ENCODE measurements around the gene FGFR2. TPM values are rescaled to one million over a fixed set of nuclear protein-coding genes. Genes with fewer than 3 reads are reported as not detected.

Gene FGFR2
- total RNA-seq, 5 donors from 2014 or later (not counting 1 experiment from before 2014, with no cell fraction given) = 0.49 to 1.8 (median 0.70) TPM

- Histone ChIP-seq H3K27ac (ENCODE audit: low read length) (no peak overlapping the region), H3K4me1 (ENCODE audit: control insufficient read depth in 1 of 2, extremely low read depth in 1 of 2, insufficient read depth in 2 of 2, low read length in 2 of 2) (no peaks in the 10 kb centered on the region), H3K27me3 (replicated peaks in 1 of 2; ENCODE audit: control insufficient read depth in 2 of 2, extremely low read depth in 1 of 2, insufficient read depth in 2 of 2, low read length in 1 of 2) (no peaks in the 10 kb centered on the region), H3K36me3 (ENCODE audit: control insufficient read depth in 2 of 2, extremely low read depth in 1 of 2, insufficient read depth in 1 of 2, low read length in 1 of 2) (no peaks in the 10 kb centered on the region), H3K4me3 (ENCODE audit: control insufficient read depth in 1 of 2, extremely low read depth in 1 of 2, low read length in 1 of 2) (no peak overlapping the region), H3K9me3 (no peaks in the 10 kb centered on the region)
- DNase-seq (no peak), ATAC-seq (replicated peaks in 1 of 4) (no peak)
- Mint-ChIP-seq H3K4me3 (no peak overlapping the region), H3K36me3 (no peaks in the 10 kb centered on the region), H3K27me3 (no peaks in the 10 kb centered on the region), H3K27ac (no peak overlapping the region), H3K9me3 (peaks cover 0 to 5% (median 0%) of the 10 kb centered on the region in 3 donors), H3K4me1 (no peaks in the 10 kb centered on the region)
- 47% methylated on average over 13 of the region's 13 CpGs for WGBS (ENCODE audit: insufficient coverage)
- ChIA-PET CTCF (no interaction called here), POLR2A (no interaction called here)
Observed at GRCh38 chr10:121484816-121485215, 113.4 kb downstream of the FGFR2 start.

GRCh38 chr10:121484401-121484800 lies 113.8 kb downstream of the FGFR2 start:
- no peak overlapping the region for H3K27ac ChIP-seq (ENCODE audit: low read length)
- H3K4me1 ChIP-seq (ENCODE audit: control insufficient read depth in 1 of 2, extremely low read depth in 1 of 2, insufficient read depth in 2 of 2, low read length in 2 of 2) = no peaks in the 10 kb centered on the region
- WGBS (ENCODE audit: insufficient coverage) = no CpG with 5 or more reads among the region's 8 CpGs
- DNase-seq = no peak
- no peak overlapping the region for H3K4me3 ChIP-seq (ENCODE audit: control insufficient read depth in 1 of 2, extremely low read depth in 1 of 2, low read length in 1 of 2)
- no peaks in the 10 kb centered on the region for H3K36me3 ChIP-seq (ENCODE audit: control insufficient read depth in 2 of 2, extremely low read depth in 1 of 2, insufficient read depth in 1 of 2, low read length in 1 of 2)
- H3K36me3 Mint-ChIP-seq = no peaks in the 10 kb centered on the region
- no peaks in the 10 kb centered on the region for H3K4me1 Mint-ChIP-seq
- ChIA-PET POLR2A (no interaction called here), CTCF (no interaction called here)
- no peak for ATAC-seq (replicated peaks in 1 of 4)
- no peak overlapping the region for H3K4me3 Mint-ChIP-seq
- H3K27ac Mint-ChIP-seq = no peak overlapping the region
- no peaks in the 10 kb centered on the region for H3K27me3 Mint-ChIP-seq
- no peaks in the 10 kb centered on the region for H3K27me3 ChIP-seq (replicated peaks in 1 of 2; ENCODE audit: control insufficient read depth in 2 of 2, extremely low read depth in 1 of 2, insufficient read depth in 2 of 2, low read length in 1 of 2)
- no peaks in the 10 kb centered on the region for H3K9me3 ChIP-seq
- H3K9me3 Mint-ChIP-seq = peaks cover 0 to 2% (median 0%) of the 10 kb centered on the region in 3 donors

GRCh38 chr10:121481180-121481579 lies 117.1 kb downstream of the FGFR2 start:
- no peaks in the 10 kb centered on the region for H3K36me3 Mint-ChIP-seq
- Histone ChIP-seq H3K4me1 (ENCODE audit: control insufficient read depth in 1 of 2, extremely low read depth in 1 of 2, insufficient read depth in 2 of 2, low read length in 2 of 2) (no peaks in the 10 kb centered on the region), H3K27me3 (replicated peaks in 1 of 2; ENCODE audit: control insufficient read depth in 2 of 2, extremely low read depth in 1 of 2, insufficient read depth in 2 of 2, low read length in 1 of 2) (no peaks in the 10 kb centered on the region), H3K9me3 (no peaks in the 10 kb centered on the region), H3K27ac (ENCODE audit: low read length) (no peak overlapping the region), H3K4me3 (ENCODE audit: control insufficient read depth in 1 of 2, extremely low read depth in 1 of 2, low read length in 1 of 2) (no peak overlapping the region), H3K36me3 (ENCODE audit: control insufficient read depth in 2 of 2, extremely low read depth in 1 of 2, insufficient read depth in 1 of 2, low read length in 1 of 2) (no peaks in the 10 kb centered on the region)
- no peaks in the 10 kb centered on the region for H3K9me3 Mint-ChIP-seq
- H3K27me3 Mint-ChIP-seq = no peaks in the 10 kb centered on the region
- H3K4me1 Mint-ChIP-seq = no peaks in the 10 kb centered on the region
- ATAC-seq (replicated peaks in 1 of 4) (no peak), DNase-seq (no peak)
- WGBS (ENCODE audit: insufficient coverage) = no CpG with 5 or more reads among the region's 1 CpG
- POLR2A ChIA-PET = interaction anchor here in 1 of 2 donors (0.7 kb wide), 1 partner anchor 45 kb away, joined by 4 read pairs; no protein-coding TSS in a partner anchor
- H3K27ac Mint-ChIP-seq = no peak overlapping the region
- no peak overlapping the region for H3K4me3 Mint-ChIP-seq
- CTCF ChIA-PET = no interaction called here

GRCh38 chr10:121478556-121478955 lies 119.7 kb downstream of the FGFR2 start:
- DNase-seq (no peak), ATAC-seq (replicated peaks in 1 of 4) (no peak)
- ChIA-PET CTCF (no interaction called here), POLR2A (no interaction called here)
- H3K4me1 Mint-ChIP-seq = no peaks in the 10 kb centered on the region
- no peak overlapping the region for H3K4me3 Mint-ChIP-seq
- no peak overlapping the region for H3K27ac Mint-ChIP-seq
- H3K27me3 Mint-ChIP-seq = no peaks in the 10 kb centered on the region
- Histone ChIP-seq H3K27ac (ENCODE audit: low read length) (no peak overlapping the region), H3K4me3 (ENCODE audit: control insufficient read depth in 1 of 2, extremely low read depth in 1 of 2, low read length in 1 of 2) (no peak overlapping the region), H3K4me1 (ENCODE audit: control insufficient read depth in 1 of 2, extremely low read depth in 1 of 2, insufficient read depth in 2 of 2, low read length in 2 of 2) (no peaks in the 10 kb centered on the region), H3K27me3 (replicated peaks in 1 of 2; ENCODE audit: control insufficient read depth in 2 of 2, extremely low read depth in 1 of 2, insufficient read depth in 2 of 2, low read length in 1 of 2) (no peaks in the 10 kb centered on the region), H3K9me3 (no peaks in the 10 kb centered on the region), H3K36me3 (ENCODE audit: control insufficient read depth in 2 of 2, extremely low read depth in 1 of 2, insufficient read depth in 1 of 2, low read length in 1 of 2) (no peaks in the 10 kb centered on the region)
- H3K9me3 Mint-ChIP-seq = no peaks in the 10 kb centered on the region
- no peaks in the 10 kb centered on the region for H3K36me3 Mint-ChIP-seq
- WGBS (ENCODE audit: insufficient coverage) = 92% methylated on average over 2 of the region's 7 CpGs

GRCh38 chr10:121469797-121470606 lies 128.2 kb downstream of the FGFR2 start:
- CTCF ChIA-PET = no interaction called here
- no peaks in the 10 kb centered on the region for H3K9me3 ChIP-seq
- H3K36me3 Mint-ChIP-seq = no peaks in the 10 kb centered on the region

GRCh38 chr10:121468726-121469125 lies 129.5 kb downstream of the FGFR2 start:
- no peaks in the 10 kb centered on the region for H3K4me1 ChIP-seq (ENCODE audit: control insufficient read depth in 1 of 2, extremely low read depth in 1 of 2, insufficient read depth in 2 of 2, low read length in 2 of 2)
- 20% methylated on average over 1 of the region's 8 CpGs for WGBS (ENCODE audit: insufficient coverage)
- peaks cover 0 to 4% of the 10 kb centered on the region in 2 experiments for H3K27me3 ChIP-seq (replicated peaks in 1 of 2; ENCODE audit: control insufficient read depth in 2 of 2, extremely low read depth in 1 of 2, insufficient read depth in 2 of 2, low read length in 1 of 2)
- no peaks in the 10 kb centered on the region for H3K9me3 ChIP-seq
- Mint-ChIP-seq H3K36me3 (no peaks in the 10 kb centered on the region), H3K27me3 (peaks cover 2 to 3% of the 10 kb centered on the region in 2 donors), H3K4me3 (no peak overlapping the region), H3K4me1 (no peaks in the 10 kb centered on the region), H3K27ac (no peak overlapping the region), H3K9me3 (no peaks in the 10 kb centered on the region)
- ChIA-PET POLR2A (no interaction called here), CTCF (no interaction called here)
- H3K27ac ChIP-seq (ENCODE audit: low read length) = no peak overlapping the region
- no peaks in the 10 kb centered on the region for H3K36me3 ChIP-seq (ENCODE audit: control insufficient read depth in 2 of 2, extremely low read depth in 1 of 2, insufficient read depth in 1 of 2, low read length in 1 of 2)
- DNase-seq (no peak), ATAC-seq (replicated peaks in 1 of 4) (no peak)
- H3K4me3 ChIP-seq (ENCODE audit: control insufficient read depth in 1 of 2, extremely low read depth in 1 of 2, low read length in 1 of 2) = no peak overlapping the region

More at GRCh38 chr10:121469797-121470606, 128.2 kb downstream of the FGFR2 start:
- Histone ChIP-seq H3K36me3 (ENCODE audit: control insufficient read depth in 2 of 2, extremely low read depth in 1 of 2, insufficient read depth in 1 of 2, low read length in 1 of 2) (no peaks in the 10 kb centered on the region), H3K4me3 (ENCODE audit: control insufficient read depth in 1 of 2, extremely low read depth in 1 of 2, low read length in 1 of 2) (no peak overlapping the region), H3K27me3 (replicated peaks in 1 of 2; ENCODE audit: control insufficient read depth in 2 of 2, extremely low read depth in 1 of 2, insufficient read depth in 2 of 2, low read length in 1 of 2) (peaks cover 0 to 4% of the 10 kb centered on the region in 2 experiments), H3K27ac (ENCODE audit: low read length) (no peak overlapping the region), H3K4me1 (ENCODE audit: control insufficient read depth in 1 of 2, extremely low read depth in 1 of 2, insufficient read depth in 2 of 2, low read length in 2 of 2) (no peaks in the 10 kb centered on the region)
- POLR2A ChIA-PET = no interaction called here
- H3K4me1 Mint-ChIP-seq = no peaks in the 10 kb centered on the region
- no peak for ATAC-seq (replicated peaks in 1 of 4)
- H3K27me3 Mint-ChIP-seq = peaks cover 0 to 3% of the 10 kb centered on the region in 2 donors
- 92% methylated on average over 11 of the region's 19 CpGs for WGBS (ENCODE audit: insufficient coverage)
- DNase-seq = no peak
- H3K9me3 Mint-ChIP-seq = no peaks in the 10 kb centered on the region
- no peak overlapping the region for H3K4me3 Mint-ChIP-seq
- H3K27ac Mint-ChIP-seq = no peak overlapping the region
